ENCODE measurements around the gene FALEC. TPM values are rescaled to one million over a fixed set of nuclear protein-coding genes. Genes with fewer than 3 reads are reported as not detected.
A peak's percentile ranks its signal among the peaks of the same experiment; 100 is the strongest.

FALEC gene
- total and polyA plus RNA-seq, 2 of the 8 experiments (the other 6 are each of a cell fraction or from before 2014, with no cell fraction given): not detected

GRCh38 chr1:150561254-150561973 lies 45.9 kb downstream of the FALEC start (continued):
- 0 out of 2 replicates have a peak, but pooled peaks have one; percentile 23 for TF ChIP-seq ATF2 (IDR thresholded peaks at IDR 0.05; ENCODE audit: low read length)
- no peak for TF ChIP-seq EZH2 (IDR thresholded peaks at IDR 0.05; ENCODE audit: low read depth, low read length, severe bottlenecking)
- peak in 1 of 2 experiments; percentile 76; a peak in 1 of 3 replicates for TF ChIP-seq POLR2A (IDR thresholded peaks at IDR 0.05; ENCODE audit: control extremely low read depth in 1 of 2, low read depth in 2 of 2, low read length in 2 of 2)
